ENCODE results near the gene DNAH10.
A peak's percentile ranks its signal among the peaks of the same experiment; 100 is the strongest.

Gene DNAH10

GRCh38 chr12:123976227-123976826 is 214.2 kb downstream of the DNAH10 start:
- no peaks in the 10 kb centered on the region for H3K27me3 ChIP-seq (ENCODE audit: insufficient read depth, poor library complexity, severe bottlenecking)
- H3K4me3 ChIP-seq (ENCODE audit: severe bottlenecking) = no peak overlapping the region
- DNase-seq (ENCODE audit: low spot score) (no peak), ATAC-seq (ENCODE audit: low read depth) (no peak)
- no peak overlapping the region for H3K27ac ChIP-seq (ENCODE audit: poor library complexity, severe bottlenecking)
- no peaks in the 10 kb centered on the region for H3K9me3 ChIP-seq (ENCODE audit: severe bottlenecking)
- H3K36me3 ChIP-seq (ENCODE audit: low read depth) = peaks cover 59% of the 10 kb centered on the region
- no peak for TF ChIP-seq CTCF (IDR thresholded peaks at IDR 0.05; ENCODE audit: poor library complexity, severe bottlenecking)
- peaks cover 7% of the 10 kb centered on the region for H3K4me1 ChIP-seq (ENCODE audit: insufficient read depth, poor library complexity, severe bottlenecking)

GRCh38 chr12:123979566-123979965 is 217.5 kb downstream of the DNAH10 start:
- peaks cover 64% of the 10 kb centered on the region for H3K36me3 ChIP-seq (ENCODE audit: low read depth)
- ATAC-seq (ENCODE audit: low read depth) (no peak), DNase-seq (ENCODE audit: low spot score) (no peak)
- peaks cover 4% of the 10 kb centered on the region for H3K4me1 ChIP-seq (ENCODE audit: insufficient read depth, poor library complexity, severe bottlenecking)
- H3K9me3 ChIP-seq (ENCODE audit: severe bottlenecking) = no peaks in the 10 kb centered on the region
- no peak overlapping the region for H3K4me3 ChIP-seq (ENCODE audit: severe bottlenecking)
- H3K27ac ChIP-seq (ENCODE audit: poor library complexity, severe bottlenecking) = no peak overlapping the region
- H3K27me3 ChIP-seq (ENCODE audit: insufficient read depth, poor library complexity, severe bottlenecking) = no peaks in the 10 kb centered on the region
- no peak for TF ChIP-seq CTCF (IDR thresholded peaks at IDR 0.05; ENCODE audit: poor library complexity, severe bottlenecking)

- Histone ChIP-seq H3K4me1 (ENCODE audit: insufficient read depth, poor library complexity, severe bottlenecking) (no peaks in the 10 kb centered on the region), H3K36me3 (ENCODE audit: low read depth) (peaks cover 53% of the 10 kb centered on the region), H3K27me3 (ENCODE audit: insufficient read depth, poor library complexity, severe bottlenecking) (no peaks in the 10 kb centered on the region), H3K27ac (ENCODE audit: poor library complexity, severe bottlenecking) (no peak overlapping the region), H3K9me3 (ENCODE audit: severe bottlenecking) (no peaks in the 10 kb centered on the region), H3K4me3 (ENCODE audit: severe bottlenecking) (no peak overlapping the region)
- no peak for TF ChIP-seq CTCF (IDR thresholded peaks at IDR 0.05; ENCODE audit: poor library complexity, severe bottlenecking)
- ATAC-seq (ENCODE audit: low read depth) (no peak), DNase-seq (ENCODE audit: low spot score) (no peak)
Observed at GRCh38 chr12:123982269-123982668, 220.2 kb downstream of the DNAH10 start.

GRCh38 chr12:123983822-123984485 is 221.9 kb downstream of the DNAH10 start:
- no peaks in the 10 kb centered on the region for H3K27me3 ChIP-seq (ENCODE audit: insufficient read depth, poor library complexity, severe bottlenecking)
- peak; percentile 75 for ATAC-seq (ENCODE audit: low read depth)
- H3K27ac ChIP-seq (ENCODE audit: poor library complexity, severe bottlenecking) = no peak overlapping the region
- peaks cover 57% of the 10 kb centered on the region for H3K36me3 ChIP-seq (ENCODE audit: low read depth)
- DNase-seq (ENCODE audit: low spot score) = no peak
- no peaks in the 10 kb centered on the region for H3K9me3 ChIP-seq (ENCODE audit: severe bottlenecking)
- no peak overlapping the region for H3K4me3 ChIP-seq (ENCODE audit: severe bottlenecking)
- peak; percentile 82 for TF ChIP-seq CTCF (IDR thresholded peaks at IDR 0.05; ENCODE audit: poor library complexity, severe bottlenecking)
- H3K4me1 ChIP-seq (ENCODE audit: insufficient read depth, poor library complexity, severe bottlenecking) = no peaks in the 10 kb centered on the region

GRCh38 chr12:123984903-123985302 is 222.8 kb downstream of the DNAH10 start:
- no peak overlapping the region for H3K4me3 ChIP-seq (ENCODE audit: severe bottlenecking)
- DNase-seq (ENCODE audit: low spot score) (no peak), ATAC-seq (ENCODE audit: low read depth) (no peak)
- no peaks in the 10 kb centered on the region for H3K27me3 ChIP-seq (ENCODE audit: insufficient read depth, poor library complexity, severe bottlenecking)
- H3K4me1 ChIP-seq (ENCODE audit: insufficient read depth, poor library complexity, severe bottlenecking) = no peaks in the 10 kb centered on the region
- H3K27ac ChIP-seq (ENCODE audit: poor library complexity, severe bottlenecking) = no peak overlapping the region
- H3K9me3 ChIP-seq (ENCODE audit: severe bottlenecking) = no peaks in the 10 kb centered on the region
- no peak for TF ChIP-seq CTCF (IDR thresholded peaks at IDR 0.05; ENCODE audit: poor library complexity, severe bottlenecking)
- peaks cover 51% of the 10 kb centered on the region for H3K36me3 ChIP-seq (ENCODE audit: low read depth)
